GM18909 (cell line): ENCODE results near the gene C1orf116.

Experiments
- ATAC-seq: cut with Tn5 transposase; IDR thresholded peaks from one replicate; pipeline ENCODE4 v1.9.1; 2021; ENCODE audit warnings: mild to moderate bottlenecking; ENCODE audit not compliant: unreplicated experiment, poor library complexity

C1orf116 gene

GRCh38 chr1:207039380-207040180 lies 7.0 kb upstream of the C1orf116 start:
- no peak for ATAC-seq

- no peak for ATAC-seq
These were observed 4.3 kb upstream of the C1orf116 start for GRCh38 chr1:207036865-207037264.

GRCh38 chr1:207035877-207036551 lies 3.5 kb upstream of the C1orf116 start:
- no peak for ATAC-seq

GRCh38 chr1:207034998-207035397 lies 2.4 kb upstream of the C1orf116 start:
- no peak for ATAC-seq

- no peak for ATAC-seq
These were observed 1.7 kb upstream of the C1orf116 start for GRCh38 chr1:207034208-207034607.

- ATAC-seq = no peak
These were observed 746 bp upstream of the C1orf116 start for GRCh38 chr1:207033302-207033701.

- ATAC-seq = no peak
These were observed 808 bp downstream of the C1orf116 start for GRCh38 chr1:207031632-207032264.

- ATAC-seq = no peak
These were observed 1.5 kb downstream of the C1orf116 start for GRCh38 chr1:207031016-207031415.

GRCh38 chr1:207030522-207031009 lies 2.0 kb downstream of the C1orf116 start:
- no peak for ATAC-seq

- ATAC-seq = no peak
These were observed 2.6 kb downstream of the C1orf116 start for GRCh38 chr1:207029701-207030521.

GRCh38 chr1:207028884-207029650 lies 3.5 kb downstream of the C1orf116 start:
- ATAC-seq = no peak

- no peak for ATAC-seq
These were observed 4.6 kb downstream of the C1orf116 start for GRCh38 chr1:207027921-207028320.

- ATAC-seq = no peak
These were observed 5.3 kb downstream of the C1orf116 start for GRCh38 chr1:207027206-207027777.

- ATAC-seq = no peak
These were observed 6.4 kb downstream of the C1orf116 start for GRCh38 chr1:207026104-207026534.

- no peak for ATAC-seq
These were observed 7.2 kb downstream of the C1orf116 start for GRCh38 chr1:207025146-207025880.

- ATAC-seq = no peak
These were observed 8.1 kb downstream of the C1orf116 start for GRCh38 chr1:207024202-207025145.

- ATAC-seq = no peak
These were observed 9.4 kb downstream of the C1orf116 start for GRCh38 chr1:207022996-207023679.
